ENCODE data around the gene TBX21. TPM values are rescaled to one million over a fixed set of nuclear protein-coding genes. Genes with fewer than 3 reads are reported as not detected.

The TBX21 gene
- total and polyA plus RNA-seq, 10 donors, result 2.6 to 21.7 (median 11.5) TPM

- Histone ChIP-seq H3K9me3 (no peaks in the 10 kb centered on the region), H3K4me1 (peaks cover 9 to 100% (median 94%) of the 10 kb centered on the region in 6 donors), H3K4me3 (no peak overlapping the region), H3K27ac (peak overlapping the region in 3 of 8 donors; percentile 56 to 80 (median 61)), H3K36me3 (peaks cover 0 to 6% (median 2%) of the 10 kb centered on the region in 6 donors), H3K27me3 (replicated peaks in 1 of 7) (peaks cover 0 to 35% (median 10%) of the 10 kb centered on the region in 7 donors)
- WGBS, 5 donors, result 63 to 88% (median 80%) methylated on average over 3 of the region's 3 CpGs
- TF ChIP-seq, protein P1, sequence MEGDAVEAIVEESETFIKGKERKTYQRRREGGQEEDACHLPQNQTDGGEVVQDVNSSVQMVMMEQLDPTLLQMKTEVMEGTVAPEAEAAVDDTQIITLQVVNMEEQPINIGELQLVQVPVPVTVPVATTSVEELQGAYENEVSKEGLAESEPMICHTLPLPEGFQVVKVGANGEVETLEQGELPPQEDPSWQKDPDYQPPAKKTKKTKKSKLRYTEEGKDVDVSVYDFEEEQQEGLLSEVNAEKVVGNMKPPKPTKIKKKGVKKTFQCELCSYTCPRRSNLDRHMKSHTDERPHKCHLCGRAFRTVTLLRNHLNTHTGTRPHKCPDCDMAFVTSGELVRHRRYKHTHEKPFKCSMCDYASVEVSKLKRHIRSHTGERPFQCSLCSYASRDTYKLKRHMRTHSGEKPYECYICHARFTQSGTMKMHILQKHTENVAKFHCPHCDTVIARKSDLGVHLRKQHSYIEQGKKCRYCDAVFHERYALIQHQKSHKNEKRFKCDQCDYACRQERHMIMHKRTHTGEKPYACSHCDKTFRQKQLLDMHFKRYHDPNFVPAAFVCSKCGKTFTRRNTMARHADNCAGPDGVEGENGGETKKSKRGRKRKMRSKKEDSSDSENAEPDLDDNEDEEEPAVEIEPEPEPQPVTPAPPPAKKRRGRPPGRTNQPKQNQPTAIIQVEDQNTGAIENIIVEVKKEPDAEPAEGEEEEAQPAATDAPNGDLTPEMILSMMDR (IDR thresholded peaks at IDR 0.05 in 8 of 11, conservative IDR thresholded peaks at IDR 0.05 in 3 of 11), result no peak
- TF ChIP-seq POLR2AphosphoS5 (IDR thresholded peaks at IDR 0.05) (no peak), POLR2A (IDR thresholded peaks at IDR 0.05) (no peak)
- intact Hi-C loops (cut with DNase I; ENCODE audit: low total_unique reads), result no loop called here
- no peak for DNase-seq
These were observed 16.7 kb upstream of the TBX21 start for GRCh38 chr17:47716375-47716774.

- Histone ChIP-seq H3K4me1 (peaks cover 9 to 100% (median 94%) of the 10 kb centered on the region in 6 donors), H3K27me3 (replicated peaks in 1 of 7) (peaks cover 0 to 44% (median 19%) of the 10 kb centered on the region in 7 donors), H3K9me3 (no peaks in the 10 kb centered on the region), H3K36me3 (no peaks in the 10 kb centered on the region), H3K4me3 (no peak overlapping the region), H3K27ac (peak overlapping the region in 3 of 8 donors; percentile 56 to 80 (median 61))
- WGBS, 5 donors, result 33 to 65% (median 52%) methylated on average over 2 of the region's 2 CpGs
- intact Hi-C loops (cut with DNase I; ENCODE audit: low total_unique reads), result no loop called here
- peak; percentile 72 for DNase-seq
- TF ChIP-seq POLR2AphosphoS5 (IDR thresholded peaks at IDR 0.05), result no peak
- TF ChIP-seq, protein P1 (IDR thresholded peaks at IDR 0.05 in 8 of 11, conservative IDR thresholded peaks at IDR 0.05 in 3 of 11), result peak in 9 of 11 experiments; percentile 18 to 65 (median 45)
- no peak for TF ChIP-seq POLR2A (IDR thresholded peaks at IDR 0.05)
These were observed 15.8 kb upstream of the TBX21 start for GRCh38 chr17:47717261-47717697.

DNA sequence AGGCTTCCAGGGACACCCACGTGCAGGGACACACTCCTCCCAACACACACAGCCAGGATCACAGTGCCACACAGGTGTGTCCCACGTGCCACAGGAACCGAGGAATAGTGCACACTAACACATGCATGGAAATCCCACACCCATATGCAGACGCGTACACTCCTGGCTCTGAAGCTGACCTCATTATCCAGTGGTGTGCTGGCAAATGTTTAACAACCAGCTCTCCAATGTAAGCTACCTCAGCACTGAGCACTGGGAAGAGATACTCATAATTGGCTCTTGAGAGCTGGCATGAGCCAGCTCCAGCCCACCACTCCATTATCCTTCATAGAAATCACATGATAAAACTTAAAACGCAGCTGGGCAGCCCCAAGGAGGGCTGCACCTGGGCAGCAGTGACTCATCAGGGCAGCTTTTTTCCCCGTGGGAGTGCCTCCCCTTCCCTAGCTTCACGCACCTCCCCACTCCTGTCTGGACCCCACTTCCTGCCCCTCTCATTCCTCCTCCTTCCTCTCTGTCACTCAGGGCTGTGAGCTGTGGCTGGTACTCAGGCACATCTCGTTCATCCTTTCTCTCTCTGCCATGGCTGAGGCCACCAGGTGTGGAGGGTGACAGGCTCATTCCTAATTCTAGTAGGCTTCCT lies 14.9 kb upstream of the TBX21 start:
- 27 to 38% (median 33%) methylated on average over 9 of the region's 9 CpGs for WGBS, 5 donors
- TF ChIP-seq POLR2A (IDR thresholded peaks at IDR 0.05), result no peak
- TF ChIP-seq, protein P1 (IDR thresholded peaks at IDR 0.05 in 8 of 11, conservative IDR thresholded peaks at IDR 0.05 in 3 of 11), result no peak
- no peak for TF ChIP-seq POLR2AphosphoS5 (IDR thresholded peaks at IDR 0.05)
- Histone ChIP-seq H3K27ac (peak overlapping the region in 4 of 8 donors; percentile 5 to 80 (median 36)), H3K9me3 (no peaks in the 10 kb centered on the region), H3K36me3 (no peaks in the 10 kb centered on the region), H3K4me1 (peaks cover 9 to 92% (median 88%) of the 10 kb centered on the region in 6 donors), H3K4me3 (no peak overlapping the region), H3K27me3 (replicated peaks in 1 of 7) (peaks cover 0 to 51% (median 28%) of the 10 kb centered on the region in 7 donors)
- intact Hi-C loops (cut with DNase I; ENCODE audit: low total_unique reads), result no loop called here
- no peak for DNase-seq

- Histone ChIP-seq H3K4me3 (no peak overlapping the region), H3K4me1 (peaks cover 9 to 85% (median 81%) of the 10 kb centered on the region in 6 donors), H3K27ac (peak overlapping the region in 4 of 8 donors; percentile 5 to 80 (median 48)), H3K36me3 (no peaks in the 10 kb centered on the region), H3K27me3 (replicated peaks in 1 of 7) (peaks cover 0 to 57% (median 30%) of the 10 kb centered on the region in 7 donors), H3K9me3 (no peaks in the 10 kb centered on the region)
- intact Hi-C loops (cut with DNase I; ENCODE audit: low total_unique reads), result no loop called here
- 28 to 46% (median 38%) methylated on average over 8 of the region's 8 CpGs for WGBS, 5 donors
- TF ChIP-seq POLR2A (IDR thresholded peaks at IDR 0.05), result no peak
- TF ChIP-seq, protein P1 (IDR thresholded peaks at IDR 0.05 in 8 of 11, conservative IDR thresholded peaks at IDR 0.05 in 3 of 11), result no peak
- TF ChIP-seq POLR2AphosphoS5 (IDR thresholded peaks at IDR 0.05), result no peak
- DNase-seq, result no peak
These were observed 14.2 kb upstream of the TBX21 start for GRCh38 chr17:47718634-47719405.

All from spleen (tissue), 11 donors.